HG03064 (cell line): Measurements from ENCODE around the gene PCDHGB7.
"Not testable (repeated sequence)": the region's sequence is repeated elsewhere in the genome, so short reads cannot be mapped to it uniquely, and the experiment has no call there.

ENCODE experiments used
- ATAC-seq: cut with Tn5 transposase; IDR thresholded peaks from one replicate; pipeline ENCODE4 v1.9.1; 2021; ENCODE audit warnings: low read depth; ENCODE audit not compliant: unreplicated experiment

PCDHGB7 gene

DNA sequence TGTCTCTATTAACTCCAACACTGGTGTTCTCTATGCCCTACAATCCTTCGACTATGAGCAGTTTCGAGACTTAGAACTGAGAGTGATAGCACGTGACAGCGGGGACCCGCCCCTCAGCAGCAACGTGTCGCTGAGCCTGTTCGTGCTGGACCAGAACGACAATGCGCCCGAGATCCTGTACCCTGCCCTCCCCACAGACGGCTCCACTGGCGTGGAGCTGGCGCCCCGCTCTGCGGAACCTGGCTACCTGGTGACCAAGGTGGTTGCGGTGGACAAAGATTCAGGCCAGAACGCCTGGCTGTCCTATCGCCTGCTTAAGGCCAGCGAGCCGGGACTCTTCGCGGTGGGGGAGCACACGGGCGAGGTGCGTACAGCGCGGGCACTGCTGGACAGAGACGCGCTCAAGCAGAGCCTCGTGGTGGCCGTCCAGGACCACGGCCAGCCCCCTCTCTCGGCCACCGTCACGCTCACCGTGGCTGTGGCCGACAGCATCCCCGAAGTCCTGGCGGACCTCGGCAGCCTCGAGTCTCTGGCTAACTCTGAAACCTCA lies 5.3 kb downstream of the PCDHGB7 start:
- ATAC-seq = no peak

DNA sequence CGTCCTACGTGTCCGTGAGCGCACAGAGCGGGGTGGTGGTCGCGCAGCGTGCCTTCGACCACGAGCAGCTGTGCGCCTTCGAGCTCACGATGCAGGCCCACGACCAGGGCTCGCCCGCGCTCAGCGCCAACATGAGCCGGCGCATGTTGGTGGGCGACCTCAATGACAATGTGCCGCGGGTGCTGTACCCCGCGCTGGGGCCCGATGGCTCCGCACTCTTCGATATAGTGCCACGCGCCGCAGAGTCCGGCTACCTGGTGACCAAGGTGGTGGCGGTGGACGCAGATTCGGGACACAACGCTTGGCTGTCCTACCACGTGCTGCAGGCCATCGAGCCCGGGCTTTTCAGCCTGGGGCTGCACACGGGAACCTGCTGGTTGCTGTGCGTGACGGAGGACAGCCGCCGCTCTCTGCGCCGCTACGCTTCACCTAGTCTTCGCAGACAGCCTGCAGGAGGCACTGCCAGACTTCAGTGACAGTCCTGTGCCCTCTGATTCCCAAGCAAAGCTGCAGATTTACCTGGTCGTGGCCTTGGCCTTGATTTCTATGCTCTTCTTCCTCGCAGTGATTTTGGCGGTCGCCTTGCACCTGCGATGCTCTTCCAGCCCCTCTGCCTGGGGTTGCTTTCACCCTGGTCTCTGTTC lies 10.4 kb downstream of the PCDHGB7 start:
- no peak for ATAC-seq

DNA sequence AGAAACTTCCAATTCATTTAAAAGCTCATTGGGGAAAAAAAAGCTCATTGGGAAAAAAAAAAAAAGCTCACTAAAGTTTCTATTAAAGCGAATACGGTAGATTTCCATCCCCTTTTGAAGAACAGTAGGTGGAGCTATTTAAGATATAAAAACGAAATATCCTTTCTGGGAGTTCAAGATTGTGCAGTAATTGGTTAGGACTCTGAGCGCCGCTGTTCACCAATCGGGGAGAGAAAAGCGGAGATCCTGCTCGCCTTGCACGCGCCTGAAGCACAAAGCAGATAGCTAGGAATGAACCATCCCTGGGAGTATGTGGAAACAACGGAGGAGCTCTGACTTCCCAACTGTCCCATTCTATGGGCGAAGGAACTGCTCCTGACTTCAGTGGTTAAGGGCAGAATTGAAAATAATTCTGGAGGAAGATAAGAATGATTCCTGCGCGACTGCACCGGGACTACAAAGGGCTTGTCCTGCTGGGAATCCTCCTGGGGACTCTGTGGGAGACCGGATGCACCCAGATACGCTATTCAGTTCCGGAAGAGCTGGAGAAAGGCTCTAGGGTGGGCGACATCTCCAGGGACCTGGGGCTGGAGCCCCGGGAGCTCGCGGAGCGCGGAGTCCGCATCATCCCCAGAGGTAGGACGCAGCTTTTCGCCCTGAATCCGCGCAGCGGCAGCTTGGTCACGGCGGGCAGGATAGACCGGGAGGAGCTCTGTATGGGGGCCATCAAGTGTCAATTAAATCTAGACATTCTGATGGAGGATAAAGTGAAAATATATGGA lies 13.0 kb downstream of the PCDHGB7 start, which contains the start of gene PCDHGA12:
TSS of gene PCDHGA12 (plus strand) at position 176 of the 782 bp plus-strand sequence. CDS start at position 429, 253 bp downstream.
- peak; percentile 95 for ATAC-seq

DNA sequence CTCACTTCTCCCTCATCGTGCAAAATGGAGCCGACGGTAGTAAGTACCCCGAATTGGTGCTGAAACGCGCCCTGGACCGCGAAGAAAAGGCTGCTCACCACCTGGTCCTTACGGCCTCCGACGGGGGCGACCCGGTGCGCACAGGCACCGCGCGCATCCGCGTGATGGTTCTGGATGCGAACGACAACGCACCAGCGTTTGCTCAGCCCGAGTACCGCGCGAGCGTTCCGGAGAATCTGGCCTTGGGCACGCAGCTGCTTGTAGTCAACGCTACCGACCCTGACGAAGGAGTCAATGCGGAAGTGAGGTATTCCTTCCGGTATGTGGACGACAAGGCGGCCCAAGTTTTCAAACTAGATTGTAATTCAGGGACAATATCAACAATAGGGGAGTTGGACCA lies 13.8 kb downstream of the PCDHGB7 start:
- no peak for ATAC-seq

DNA sequence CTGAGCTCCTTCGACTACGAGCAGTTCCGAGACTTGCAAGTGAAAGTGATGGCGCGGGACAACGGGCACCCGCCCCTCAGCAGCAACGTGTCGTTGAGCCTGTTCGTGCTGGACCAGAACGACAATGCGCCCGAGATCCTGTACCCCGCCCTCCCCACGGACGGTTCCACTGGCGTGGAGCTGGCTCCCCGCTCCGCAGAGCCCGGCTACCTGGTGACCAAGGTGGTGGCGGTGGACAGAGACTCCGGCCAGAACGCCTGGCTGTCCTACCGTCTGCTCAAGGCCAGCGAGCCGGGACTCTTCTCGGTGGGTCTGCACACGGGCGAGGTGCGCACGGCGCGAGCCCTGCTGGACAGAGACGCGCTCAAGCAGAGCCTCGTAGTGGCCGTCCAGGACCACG lies 14.8 kb downstream of the PCDHGB7 start:
- ATAC-seq = not testable (repeated sequence)

DNA sequence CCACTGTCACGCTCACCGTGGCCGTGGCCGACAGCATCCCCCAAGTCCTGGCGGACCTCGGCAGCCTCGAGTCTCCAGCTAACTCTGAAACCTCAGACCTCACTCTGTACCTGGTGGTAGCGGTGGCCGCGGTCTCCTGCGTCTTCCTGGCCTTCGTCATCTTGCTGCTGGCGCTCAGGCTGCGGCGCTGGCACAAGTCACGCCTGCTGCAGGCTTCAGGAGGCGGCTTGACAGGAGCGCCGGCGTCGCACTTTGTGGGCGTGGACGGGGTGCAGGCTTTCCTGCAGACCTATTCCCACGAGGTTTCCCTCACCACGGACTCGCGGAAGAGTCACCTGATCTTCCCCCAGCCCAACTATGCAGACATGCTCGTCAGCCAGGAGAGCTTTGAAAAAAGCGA lies 15.2 kb downstream of the PCDHGB7 start:
- not testable (repeated sequence) for ATAC-seq

DNA sequence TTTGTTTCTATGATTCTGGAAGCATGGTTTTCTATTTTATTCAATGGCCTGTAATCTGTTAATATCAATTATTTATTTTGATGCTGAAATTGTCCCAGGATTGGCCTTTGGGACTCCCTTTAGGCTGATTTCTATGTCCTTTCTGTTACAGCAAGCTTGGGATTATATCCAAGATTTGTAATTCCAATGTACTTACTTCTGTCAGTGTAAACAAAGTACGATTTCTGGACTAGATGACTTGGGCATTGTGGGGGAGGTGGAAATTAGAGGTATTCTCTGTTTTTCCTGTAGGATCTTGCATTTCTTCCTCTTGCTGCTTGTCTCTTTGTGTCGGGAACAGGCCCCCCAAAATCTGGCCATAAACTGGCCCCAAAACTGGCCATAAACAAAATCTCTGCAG lies 16.5 kb downstream of the PCDHGB7 start:
- ATAC-seq = no peak

DNA sequence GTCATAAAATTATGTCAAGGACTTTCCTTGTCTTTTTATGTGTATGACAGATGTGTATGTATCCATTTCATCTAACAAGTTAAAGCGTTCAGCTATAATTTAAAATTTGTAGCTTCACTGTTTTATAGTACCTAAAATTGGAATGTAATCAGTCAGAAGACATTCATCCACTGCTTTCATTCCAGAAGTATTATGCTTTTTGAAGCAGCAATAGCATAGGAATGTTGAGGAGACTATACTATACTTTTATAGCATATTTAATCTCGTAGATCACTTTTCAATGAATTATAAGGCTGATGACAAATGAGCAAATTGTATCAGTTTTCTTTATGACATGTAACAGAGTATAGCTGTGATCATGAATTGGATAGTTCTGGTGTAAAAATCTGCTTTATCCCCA lies 19.7 kb downstream of the PCDHGB7 start:
- ATAC-seq = no peak

DNA sequence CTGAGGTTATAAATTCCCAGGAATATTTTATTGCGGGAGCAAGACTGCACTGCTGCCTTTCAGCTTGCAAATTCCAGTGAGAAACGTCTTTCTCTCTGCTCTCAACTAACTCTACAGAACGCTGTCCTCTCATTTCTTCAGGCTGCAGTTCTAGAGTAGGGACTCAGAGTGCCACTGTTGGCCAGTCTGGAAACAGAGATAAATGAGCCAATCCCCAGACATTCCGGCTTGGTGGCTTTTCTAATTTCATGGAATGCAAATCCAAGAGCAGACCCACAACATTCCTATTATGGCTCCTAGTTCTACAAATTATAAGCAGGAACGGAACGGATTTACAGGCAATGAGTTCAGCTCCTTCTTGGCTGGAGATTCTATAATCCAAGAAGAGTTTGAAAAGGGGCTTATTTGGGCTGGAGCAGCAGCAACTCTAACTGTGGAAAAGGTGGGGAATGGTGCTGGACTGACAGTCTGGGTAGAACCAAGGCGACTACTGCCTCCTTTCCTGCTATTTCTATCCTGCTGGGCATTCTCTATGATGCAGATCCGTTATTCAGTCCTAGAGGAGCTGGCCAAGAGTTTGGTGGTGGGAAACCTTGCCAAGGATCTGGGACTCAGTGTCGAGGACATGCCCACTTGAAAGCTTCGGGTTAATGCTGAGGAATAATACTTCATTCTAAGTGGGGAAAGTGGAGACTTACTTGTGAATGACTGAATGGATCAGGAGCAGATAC lies 22.1 kb downstream of the PCDHGB7 start:
- no peak for ATAC-seq

DNA sequence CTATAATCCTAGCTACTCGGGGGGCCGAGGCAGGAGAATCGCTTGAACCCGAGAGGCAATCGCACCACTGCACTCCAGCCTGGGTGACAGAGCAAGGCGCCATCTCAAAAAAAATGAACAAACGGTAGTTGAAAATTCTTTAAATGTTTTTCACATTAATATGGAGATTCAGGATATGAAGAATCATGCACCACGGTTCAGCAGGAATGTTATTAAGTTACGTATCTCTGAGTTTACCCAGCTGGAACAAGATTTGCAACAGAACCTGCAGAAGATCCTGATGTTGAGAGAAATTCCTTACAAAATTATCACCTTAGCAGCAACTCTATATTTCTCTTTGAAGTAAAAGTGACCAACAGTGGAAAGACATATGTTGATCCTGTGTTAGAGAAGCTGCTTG lies 22.9 kb downstream of the PCDHGB7 start:
- ATAC-seq = no peak

DNA sequence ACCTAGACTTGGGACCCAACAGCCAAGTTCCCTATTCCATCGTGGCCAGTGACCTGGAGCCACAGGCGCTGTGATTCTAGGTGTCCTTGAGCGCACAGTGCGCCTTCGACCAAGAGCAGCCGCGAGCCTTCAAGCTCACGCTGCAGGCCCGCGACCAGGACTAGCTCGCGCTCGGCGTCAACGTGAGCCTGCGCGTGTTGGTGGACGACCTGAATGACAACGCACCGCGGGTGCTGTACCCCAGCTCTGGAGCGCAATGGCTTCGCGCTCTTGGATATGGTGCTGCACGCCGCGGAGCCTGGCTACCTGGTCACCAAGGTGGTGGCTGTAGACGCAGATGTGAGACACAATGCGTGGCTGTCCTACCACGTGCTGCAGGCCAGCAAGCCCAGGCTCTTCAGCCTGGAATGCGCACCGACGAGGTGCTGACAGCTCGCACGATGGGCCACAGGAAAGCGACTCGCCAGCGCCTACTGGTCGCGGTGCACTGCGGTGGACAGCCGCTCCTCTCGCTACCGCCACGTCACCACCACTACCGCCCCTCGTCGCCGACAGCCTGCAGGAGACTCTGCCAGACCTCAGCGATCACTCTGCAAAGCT lies 24.2 kb downstream of the PCDHGB7 start:
- ATAC-seq = no peak

DNA sequence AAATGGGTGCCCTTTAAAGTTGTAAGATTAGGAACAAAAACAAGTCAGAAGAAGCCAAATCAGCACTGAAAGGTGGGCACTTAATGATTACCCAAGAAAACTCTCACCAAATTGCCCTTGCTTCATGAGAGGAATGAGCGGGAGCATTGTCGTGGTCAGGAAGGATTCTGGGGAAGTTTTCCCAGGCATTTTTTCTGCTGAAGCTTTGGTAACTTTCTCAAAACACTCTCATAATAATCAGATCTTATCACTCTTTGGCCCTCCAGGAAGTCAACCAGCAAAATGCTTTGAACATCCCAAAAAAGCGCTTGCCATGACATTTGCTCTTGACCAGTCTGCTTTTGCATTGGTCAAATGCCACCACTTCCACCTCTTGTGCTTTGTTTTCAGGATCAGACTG lies 47.9 kb downstream of the PCDHGB7 start:
- ATAC-seq = no peak
